GM23338 (cell line): ENCODE data around the gene OR2T10. TPM values are rescaled to one million over a fixed set of nuclear protein-coding genes. Genes with fewer than 3 reads are reported as not detected.

Source experiments
- ATAC-seq: fragments of 200-7000 bp; cut with Tn5 transposase; 3 replicates; pipeline ENCODE4 v1.9.1; 2020
- DNase-seq: peaks from one replicate; pipeline ENCODE4 v3.0.0-alpha.2; 2015; ENCODE audit warnings: low spot score
- H2AFZ ChIP-seq: fragments of 200-600 bp; sonication (generic); 2 replicates; pipeline ENCODE4 v1.8.0; 2016; ENCODE audit warnings: antibody characterized with exemption, mild to moderate bottlenecking, moderate library complexity
- H3F3A ChIP-seq: fragments of 200-600 bp; sonication (generic); replicated peaks from 2 replicates; pipeline ENCODE4 v1.8.0; 2017; ENCODE audit warnings: antibody characterized with exemption, mixed run types, low read depth
- H3K27ac ChIP-seq: fragments of 200-600 bp; sonication (generic); 2 replicates; pipeline ENCODE4 v1.6.1; 2016; ENCODE audit warnings: low read depth
- H3K27me3 ChIP-seq: fragments of 200-600 bp; sonication (generic); 2 replicates; pipeline ENCODE4 v1.8.0; 2016; ENCODE audit warnings: mild to moderate bottlenecking, mixed run types, moderate library complexity; ENCODE audit not compliant: insufficient read depth
- H3K36me3 ChIP-seq: fragments of 200-600 bp; sonication (generic); 2 replicates; pipeline ENCODE4 v1.8.0; 2016; ENCODE audit warnings: mild to moderate bottlenecking; ENCODE audit not compliant: insufficient read depth
- H3K4me1 ChIP-seq: fragments of 200-600 bp; sonication (generic); 2 replicates; pipeline ENCODE4 v1.8.0; 2016; ENCODE audit warnings: mild to moderate bottlenecking, moderate library complexity; ENCODE audit not compliant: insufficient read depth
- H3K4me2 ChIP-seq: fragments of 200-600 bp; sonication (generic); 2 replicates; pipeline ENCODE4 v1.7.1; 2017; ENCODE audit warnings: mixed run types
- H3K4me3 ChIP-seq: fragments of 200-600 bp; sonication (generic); 2 replicates; pipeline ENCODE4 v1.6.1; 2016; ENCODE audit warnings: mixed run types
- H3K79me2 ChIP-seq: fragments of 200-600 bp; sonication (generic); replicated peaks from 2 replicates; pipeline ENCODE4 v1.8.0; 2017; ENCODE audit warnings: mild to moderate bottlenecking; ENCODE audit not compliant: insufficient read depth
- H3K9me2 ChIP-seq: fragments of 200-600 bp; sonication (generic); 2 replicates; pipeline ENCODE4 v1.8.0; 2017; ENCODE audit not compliant: insufficient read depth
- H4K20me1 ChIP-seq: fragments of 200-600 bp; sonication (generic); replicated peaks from 2 replicates; pipeline ENCODE4 v1.8.0; 2017; ENCODE audit warnings: mild to moderate bottlenecking; ENCODE audit not compliant: insufficient read depth
- H3K27ac Mint-ChIP-seq: 2 replicates; pipeline ENCODE4 v1.8.0; 2020; ENCODE audit warnings: inconsistent platforms, mild to moderate bottlenecking, moderate library complexity, mixed read lengths
- H3K27me3 Mint-ChIP-seq: 3 replicates; pipeline ENCODE4 v1.8.0; 2022; ENCODE audit warnings: low read depth, mild to moderate bottlenecking, moderate library complexity, mixed read lengths, inconsistent platforms; ENCODE audit not compliant: insufficient read depth, poor library complexity
- H3K36me3 Mint-ChIP-seq: 3 replicates; pipeline ENCODE4 v1.8.0; 2021; ENCODE audit warnings: low read depth, mild to moderate bottlenecking, inconsistent platforms, moderate library complexity, mixed read lengths
- H3K4me1 Mint-ChIP-seq: 3 replicates; pipeline ENCODE4 v1.8.0; 2020; ENCODE audit warnings: mild to moderate bottlenecking, inconsistent platforms, mixed read lengths
- H3K4me3 Mint-ChIP-seq: 3 replicates; pipeline ENCODE4 v1.8.0; 2021; ENCODE audit warnings: moderate library complexity, mild to moderate bottlenecking, inconsistent platforms, mixed read lengths
- H3K9me3 Mint-ChIP-seq: 3 replicates; pipeline ENCODE4 v1.8.0; 2020; ENCODE audit warnings: moderate library complexity, mild to moderate bottlenecking, inconsistent platforms, mixed read lengths
- CREB1 ChIP-seq: fragments of 250-450 bp; sonication (Bioruptor Pico); IDR thresholded peaks from 2 replicates; pipeline ENCODE4 v1.5.0; 2020; ENCODE audit warnings: low read depth, mild to moderate bottlenecking, moderate library complexity
- EZH2phosphoT487 ChIP-seq: fragments of 200-600 bp; sonication (generic); IDR thresholded peaks from one replicate; pipeline ENCODE4 v1.8.1; 2018; ENCODE audit warnings: antibody characterized with exemption; ENCODE audit not compliant: unreplicated experiment
- JUNB ChIP-seq: IDR thresholded peaks from one replicate; pipeline ENCODE4 v1.6.1; 2016; ENCODE audit warnings: antibody characterized with exemption; ENCODE audit not compliant: unreplicated experiment
- POLR2AphosphoS5 ChIP-seq: IDR thresholded peaks from 2 replicates; pipeline ENCODE4 v1.6.1; 2016; ENCODE audit warnings: antibody characterized with exemption, low read depth
- STAT1 ChIP-seq: IDR thresholded peaks from one replicate; pipeline ENCODE4 v1.6.1; 2016; ENCODE audit warnings: antibody characterized with exemption; ENCODE audit not compliant: unreplicated experiment
- ZNF114 ChIP-seq: fragments of 250-450 bp; sonication (Bioruptor Pico); IDR thresholded peaks from 2 replicates; pipeline ENCODE4 v1.5.0; 2020; ENCODE audit warnings: mild to moderate bottlenecking, moderate library complexity
- ZNF331 ChIP-seq: fragments of 250-450 bp; sonication (Bioruptor Pico); IDR thresholded peaks from 2 replicates; pipeline ENCODE4 v1.5.0; 2020; ENCODE audit warnings: low read depth, mild to moderate bottlenecking, moderate library complexity
- polyA plus RNA-seq: library from polyadenylated mRNA; unstranded; fragments of >200 nt; fragmentation: Nextera tagmentation; extraction: Ambion mirVana; gene quantifications from 2 replicates; pipeline ENCODE4 v1.2.1, GENCODE V29; 2016
- total RNA-seq: library from RNA; depleted of rRNA; stranded (reverse); fragments of >200 nt; shearing (Covaris generic); gene quantifications from 2 replicates; pipeline ENCODE4 v1.2.3, GENCODE V29; 2014
- TF ChIP-seq, protein P1 (sequence below): fragments of 250-450 bp; sonication (Bioruptor Pico); IDR thresholded peaks from 2 replicates; pipeline ENCODE4 v1.5.0; 2020; ENCODE audit warnings: mild to moderate bottlenecking, moderate library complexity
- TF ChIP-seq, protein P2 (sequence below): IDR thresholded peaks from one replicate; pipeline ENCODE4 v1.6.1; 2018; ENCODE audit warnings: antibody characterized with exemption; ENCODE audit not compliant: unreplicated experiment
- TF ChIP-seq, protein P3 (sequence below): IDR thresholded peaks from 2 replicates; pipeline ENCODE4 v1.6.1; 2016; ENCODE audit warnings: antibody characterized with exemption

OR2T10 gene
- total and polyA plus RNA-seq, 2 experiments from 2014 or later, result not detected

DNA sequence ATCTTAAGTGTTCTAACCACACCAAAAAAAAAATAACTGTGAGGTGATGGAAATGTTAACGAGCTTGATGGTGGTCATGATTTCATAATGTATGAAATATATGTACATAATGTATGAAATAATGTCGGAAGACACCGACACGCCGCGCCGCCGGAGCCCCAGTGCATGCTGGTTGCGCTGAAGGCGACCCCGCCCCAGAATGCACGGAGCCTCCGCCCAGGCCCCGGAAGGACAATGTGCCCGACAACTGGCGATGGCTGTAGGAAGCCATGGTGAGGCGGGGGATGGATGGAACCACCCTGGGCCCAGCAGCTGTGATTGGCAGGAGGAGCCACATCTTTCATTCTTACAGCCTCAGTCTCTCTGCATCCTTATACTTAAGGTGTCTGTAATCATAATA, 7.4 kb downstream of the OR2T10 start:
- TF ChIP-seq, protein P1, sequence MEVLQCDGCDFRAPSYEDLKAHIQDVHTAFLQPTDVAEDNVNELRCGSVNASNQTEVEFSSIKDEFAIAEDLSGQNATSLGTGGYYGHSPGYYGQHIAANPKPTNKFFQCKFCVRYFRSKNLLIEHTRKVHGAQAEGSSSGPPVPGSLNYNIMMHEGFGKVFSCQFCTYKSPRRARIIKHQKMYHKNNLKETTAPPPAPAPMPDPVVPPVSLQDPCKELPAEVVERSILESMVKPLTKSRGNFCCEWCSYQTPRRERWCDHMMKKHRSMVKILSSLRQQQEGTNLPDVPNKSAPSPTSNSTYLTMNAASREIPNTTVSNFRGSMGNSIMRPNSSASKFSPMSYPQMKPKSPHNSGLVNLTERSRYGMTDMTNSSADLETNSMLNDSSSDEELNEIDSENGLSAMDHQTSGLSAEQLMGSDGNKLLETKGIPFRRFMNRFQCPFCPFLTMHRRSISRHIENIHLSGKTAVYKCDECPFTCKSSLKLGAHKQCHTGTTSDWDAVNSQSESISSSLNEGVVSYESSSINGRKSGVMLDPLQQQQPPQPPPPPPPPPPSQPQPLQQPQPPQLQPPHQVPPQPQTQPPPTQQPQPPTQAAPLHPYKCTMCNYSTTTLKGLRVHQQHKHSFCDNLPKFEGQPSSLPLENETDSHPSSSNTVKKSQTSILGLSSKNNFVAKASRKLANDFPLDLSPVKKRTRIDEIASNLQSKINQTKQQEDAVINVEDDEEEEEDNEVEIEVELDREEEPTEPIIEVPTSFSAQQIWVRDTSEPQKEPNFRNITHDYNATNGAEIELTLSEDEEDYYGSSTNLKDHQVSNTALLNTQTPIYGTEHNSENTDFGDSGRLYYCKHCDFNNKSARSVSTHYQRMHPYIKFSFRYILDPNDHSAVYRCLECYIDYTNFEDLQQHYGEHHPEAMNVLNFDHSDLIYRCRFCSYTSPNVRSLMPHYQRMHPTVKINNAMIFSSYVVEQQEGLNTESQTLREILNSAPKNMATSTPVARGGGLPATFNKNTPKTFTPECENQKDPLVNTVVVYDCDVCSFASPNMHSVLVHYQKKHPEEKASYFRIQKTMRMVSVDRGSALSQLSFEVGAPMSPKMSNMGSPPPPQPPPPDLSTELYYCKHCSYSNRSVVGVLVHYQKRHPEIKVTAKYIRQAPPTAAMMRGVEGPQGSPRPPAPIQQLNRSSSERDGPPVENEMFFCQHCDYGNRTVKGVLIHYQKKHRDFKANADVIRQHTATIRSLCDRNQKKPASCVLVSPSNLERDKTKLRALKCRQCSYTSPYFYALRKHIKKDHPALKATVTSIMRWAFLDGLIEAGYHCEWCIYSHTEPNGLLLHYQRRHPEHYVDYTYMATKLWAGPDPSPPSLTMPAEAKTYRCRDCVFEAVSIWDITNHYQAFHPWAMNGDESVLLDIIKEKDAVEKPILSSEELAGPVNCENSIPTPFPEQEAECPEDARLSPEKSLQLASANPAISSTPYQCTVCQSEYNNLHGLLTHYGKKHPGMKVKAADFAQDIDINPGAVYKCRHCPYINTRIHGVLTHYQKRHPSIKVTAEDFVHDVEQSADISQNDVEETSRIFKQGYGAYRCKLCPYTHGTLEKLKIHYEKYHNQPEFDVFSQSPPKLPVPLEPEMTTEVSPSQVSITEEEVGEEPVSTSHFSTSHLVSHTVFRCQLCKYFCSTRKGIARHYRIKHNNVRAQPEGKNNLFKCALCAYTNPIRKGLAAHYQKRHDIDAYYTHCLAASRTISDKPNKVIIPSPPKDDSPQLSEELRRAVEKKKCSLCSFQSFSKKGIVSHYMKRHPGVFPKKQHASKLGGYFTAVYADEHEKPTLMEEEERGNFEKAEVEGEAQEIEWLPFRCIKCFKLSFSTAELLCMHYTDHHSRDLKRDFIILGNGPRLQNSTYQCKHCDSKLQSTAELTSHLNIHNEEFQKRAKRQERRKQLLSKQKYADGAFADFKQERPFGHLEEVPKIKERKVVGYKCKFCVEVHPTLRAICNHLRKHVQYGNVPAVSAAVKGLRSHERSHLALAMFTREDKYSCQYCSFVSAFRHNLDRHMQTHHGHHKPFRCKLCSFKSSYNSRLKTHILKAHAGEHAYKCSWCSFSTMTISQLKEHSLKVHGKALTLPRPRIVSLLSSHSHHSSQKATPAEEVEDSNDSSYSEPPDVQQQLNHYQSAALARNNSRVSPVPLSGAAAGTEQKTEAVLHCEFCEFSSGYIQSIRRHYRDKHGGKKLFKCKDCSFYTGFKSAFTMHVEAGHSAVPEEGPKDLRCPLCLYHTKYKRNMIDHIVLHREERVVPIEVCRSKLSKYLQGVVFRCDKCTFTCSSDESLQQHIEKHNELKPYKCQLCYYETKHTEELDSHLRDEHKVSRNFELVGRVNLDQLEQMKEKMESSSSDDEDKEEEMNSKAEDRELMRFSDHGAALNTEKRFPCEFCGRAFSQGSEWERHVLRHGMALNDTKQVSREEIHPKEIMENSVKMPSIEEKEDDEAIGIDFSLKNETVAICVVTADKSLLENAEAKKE (CRISPR knock-in tag), result no peak
- TF ChIP-seq ZNF331 (CRISPR knock-in tag) (no peak), EZH2phosphoT487 (no peak), POLR2AphosphoS5 (no peak), CREB1 (CRISPR knock-in tag) (no peak), JUNB (no peak), STAT1 (no peak), ZNF114 (no peak)
- TF ChIP-seq, protein P2, sequence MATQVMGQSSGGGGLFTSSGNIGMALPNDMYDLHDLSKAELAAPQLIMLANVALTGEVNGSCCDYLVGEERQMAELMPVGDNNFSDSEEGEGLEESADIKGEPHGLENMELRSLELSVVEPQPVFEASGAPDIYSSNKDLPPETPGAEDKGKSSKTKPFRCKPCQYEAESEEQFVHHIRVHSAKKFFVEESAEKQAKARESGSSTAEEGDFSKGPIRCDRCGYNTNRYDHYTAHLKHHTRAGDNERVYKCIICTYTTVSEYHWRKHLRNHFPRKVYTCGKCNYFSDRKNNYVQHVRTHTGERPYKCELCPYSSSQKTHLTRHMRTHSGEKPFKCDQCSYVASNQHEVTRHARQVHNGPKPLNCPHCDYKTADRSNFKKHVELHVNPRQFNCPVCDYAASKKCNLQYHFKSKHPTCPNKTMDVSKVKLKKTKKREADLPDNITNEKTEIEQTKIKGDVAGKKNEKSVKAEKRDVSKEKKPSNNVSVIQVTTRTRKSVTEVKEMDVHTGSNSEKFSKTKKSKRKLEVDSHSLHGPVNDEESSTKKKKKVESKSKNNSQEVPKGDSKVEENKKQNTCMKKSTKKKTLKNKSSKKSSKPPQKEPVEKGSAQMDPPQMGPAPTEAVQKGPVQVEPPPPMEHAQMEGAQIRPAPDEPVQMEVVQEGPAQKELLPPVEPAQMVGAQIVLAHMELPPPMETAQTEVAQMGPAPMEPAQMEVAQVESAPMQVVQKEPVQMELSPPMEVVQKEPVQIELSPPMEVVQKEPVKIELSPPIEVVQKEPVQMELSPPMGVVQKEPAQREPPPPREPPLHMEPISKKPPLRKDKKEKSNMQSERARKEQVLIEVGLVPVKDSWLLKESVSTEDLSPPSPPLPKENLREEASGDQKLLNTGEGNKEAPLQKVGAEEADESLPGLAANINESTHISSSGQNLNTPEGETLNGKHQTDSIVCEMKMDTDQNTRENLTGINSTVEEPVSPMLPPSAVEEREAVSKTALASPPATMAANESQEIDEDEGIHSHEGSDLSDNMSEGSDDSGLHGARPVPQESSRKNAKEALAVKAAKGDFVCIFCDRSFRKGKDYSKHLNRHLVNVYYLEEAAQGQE, result no peak
- TF ChIP-seq, protein P3, sequence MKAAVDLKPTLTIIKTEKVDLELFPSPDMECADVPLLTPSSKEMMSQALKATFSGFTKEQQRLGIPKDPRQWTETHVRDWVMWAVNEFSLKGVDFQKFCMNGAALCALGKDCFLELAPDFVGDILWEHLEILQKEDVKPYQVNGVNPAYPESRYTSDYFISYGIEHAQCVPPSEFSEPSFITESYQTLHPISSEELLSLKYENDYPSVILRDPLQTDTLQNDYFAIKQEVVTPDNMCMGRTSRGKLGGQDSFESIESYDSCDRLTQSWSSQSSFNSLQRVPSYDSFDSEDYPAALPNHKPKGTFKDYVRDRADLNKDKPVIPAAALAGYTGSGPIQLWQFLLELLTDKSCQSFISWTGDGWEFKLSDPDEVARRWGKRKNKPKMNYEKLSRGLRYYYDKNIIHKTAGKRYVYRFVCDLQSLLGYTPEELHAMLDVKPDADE, result no peak
- peaks cover 21% of the 10 kb centered on the region; the same call in 2 of the 3 replicates for H3K36me3 Mint-ChIP-seq
- no peaks in the 10 kb centered on the region for H3K27me3 ChIP-seq
- H3K4me3 ChIP-seq, result no peak overlapping the region
- 0 out of 2 replicates have a peak, but pooled peaks cover 11% of the 10 kb centered on the region for H3K36me3 ChIP-seq
- no peaks in the 10 kb centered on the region for H3K4me1 Mint-ChIP-seq
- no peaks in the 10 kb centered on the region for H4K20me1 ChIP-seq
- H3K27ac Mint-ChIP-seq, result no peak overlapping the region
- no peaks in the 10 kb centered on the region for H3K9me2 ChIP-seq
- H3K4me3 Mint-ChIP-seq, result no peak overlapping the region
- DNase-seq (no peak), ATAC-seq (no peak)
- peaks cover 87% of the 10 kb centered on the region for H3K9me3 Mint-ChIP-seq
- H3F3A ChIP-seq, result no peaks in the 10 kb centered on the region
- no peak overlapping the region for H2AFZ ChIP-seq
- H3K79me2 ChIP-seq, result no peaks in the 10 kb centered on the region
- peaks cover 4% of the 10 kb centered on the region for H3K27me3 Mint-ChIP-seq
- H3K27ac ChIP-seq, result no peak overlapping the region
- H3K4me1 ChIP-seq, result no peaks in the 10 kb centered on the region
- H3K4me2 ChIP-seq, result no peak overlapping the region
